GM21786 (cell line): ENCODE data around the gene LRRC1.

ENCODE experiments used
- ATAC-seq: cut with Tn5 transposase; IDR thresholded peaks from one replicate; pipeline ENCODE4 v1.9.1; 2021; ENCODE audit not compliant: unreplicated experiment

Gene LRRC1

GRCh38 chr6:53845280-53846195 is 50.7 kb downstream of the LRRC1 start:
- ATAC-seq: no peak

- no peak for ATAC-seq
Measured at GRCh38 chr6:53846250-53846649, 51.4 kb downstream of the LRRC1 start.

GRCh38 chr6:53847796-53848314 is 53.0 kb downstream of the LRRC1 start:
- no peak for ATAC-seq

- ATAC-seq: no peak
Measured at GRCh38 chr6:53850527-53850926, 55.7 kb downstream of the LRRC1 start.

GRCh38 chr6:53851561-53851960 is 56.8 kb downstream of the LRRC1 start:
- no peak for ATAC-seq

GRCh38 chr6:53852805-53853204 is 58.0 kb downstream of the LRRC1 start:
- ATAC-seq: no peak

GRCh38 chr6:53854843-53855567 is 60.2 kb downstream of the LRRC1 start:
- peak; percentile 96 for ATAC-seq

- ATAC-seq: no peak
Measured at GRCh38 chr6:53855940-53856339, 61.1 kb downstream of the LRRC1 start.

- no peak for ATAC-seq
Measured at GRCh38 chr6:53857318-53858094, 62.7 kb downstream of the LRRC1 start.

- no peak for ATAC-seq
Measured at GRCh38 chr6:53858196-53858595, 63.4 kb downstream of the LRRC1 start.

- ATAC-seq: no peak
Measured at GRCh38 chr6:53858913-53859312, 64.1 kb downstream of the LRRC1 start.

- no peak for ATAC-seq
Measured at GRCh38 chr6:53860511-53860910, 65.7 kb downstream of the LRRC1 start.

- no peak for ATAC-seq
Measured at GRCh38 chr6:53861518-53861917, 66.7 kb downstream of the LRRC1 start.

- ATAC-seq: no peak
Measured at GRCh38 chr6:53862662-53863462, 68.1 kb downstream of the LRRC1 start.

GRCh38 chr6:53864781-53865180 is 70.0 kb downstream of the LRRC1 start:
- no peak for ATAC-seq

- ATAC-seq: no peak
Measured at GRCh38 chr6:53866226-53866625, 71.4 kb downstream of the LRRC1 start.

- no peak for ATAC-seq
Measured at GRCh38 chr6:53868626-53869025, 73.8 kb downstream of the LRRC1 start.

- no peak for ATAC-seq
Measured at GRCh38 chr6:53869964-53870363, 75.2 kb downstream of the LRRC1 start.

- ATAC-seq: no peak
Measured at GRCh38 chr6:53873922-53874321, 79.1 kb downstream of the LRRC1 start.

- ATAC-seq: no peak
Measured at GRCh38 chr6:53874964-53875363, 80.2 kb downstream of the LRRC1 start.
